ENCODE data around the gene SPDYE8. TPM values are rescaled to one million over a fixed set of nuclear protein-coding genes. Genes with fewer than 3 reads are reported as not detected.

Gene SPDYE8
- total RNA-seq (2022; extraction: Qiagen RNA extraction), result not detected in 5 replicates

DNA sequence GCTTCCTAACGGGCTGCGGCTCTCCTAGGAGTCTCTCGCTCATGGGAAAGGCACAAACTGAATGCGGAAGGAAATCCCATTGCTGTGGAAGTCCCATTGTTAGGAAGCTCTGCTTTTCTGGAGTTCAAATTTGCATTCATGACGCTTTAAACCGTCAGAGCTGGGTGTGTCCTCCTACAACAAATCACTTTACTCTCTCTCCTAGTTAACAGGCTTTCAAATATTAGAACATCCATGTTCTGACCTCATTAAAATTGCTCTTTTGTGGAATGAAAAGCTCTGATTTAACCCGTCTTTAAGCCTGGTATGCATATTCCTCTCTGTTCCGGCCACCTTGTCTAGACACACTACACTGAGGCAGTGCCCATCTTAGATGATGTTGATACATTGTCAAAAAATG lies at the start of gene SPDYE8:
Gene SPDYE8, minus strand, starts transcription at position 101 of the 400 bp plus-strand sequence. CDS start 1,800 bp downstream, outside the sequence.

DNA sequence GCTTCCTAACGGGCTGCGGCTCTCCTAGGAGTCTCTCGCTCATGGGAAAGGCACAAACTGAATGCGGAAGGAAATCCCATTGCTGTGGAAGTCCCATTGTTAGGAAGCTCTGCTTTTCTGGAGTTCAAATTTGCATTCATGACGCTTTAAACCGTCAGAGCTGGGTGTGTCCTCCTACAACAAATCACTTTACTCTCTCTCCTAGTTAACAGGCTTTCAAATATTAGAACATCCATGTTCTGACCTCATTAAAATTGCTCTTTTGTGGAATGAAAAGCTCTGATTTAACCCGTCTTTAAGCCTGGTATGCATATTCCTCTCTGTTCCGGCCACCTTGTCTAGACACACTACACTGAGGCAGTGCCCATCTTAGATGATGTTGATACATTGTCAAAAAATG lies 28.2 kb upstream of the SPDYE8 start, which contains the start of gene SPDYE11:
Gene SPDYE11, minus strand, starts transcription at position 101 of the 400 bp plus-strand sequence. CDS start 1,800 bp downstream, outside the sequence.

Other genes starting within 250 kb of the SPDYE8 start
- 2.2 to 3.0 TPM (median 2.5 TPM) in 5 replicates for gene TYW1B, start 201.6 kb downstream of the SPDYE8 start, total RNA-seq (2022; extraction: Qiagen RNA extraction)
- 33.4 to 43.3 TPM (median 38.3 TPM) in 5 replicates for gene POM121, start 104.7 kb downstream of the SPDYE8 start, total RNA-seq (2022; extraction: Qiagen RNA extraction)
- gene TRIM74, start 60.3 kb downstream of the SPDYE8 start, total RNA-seq (2022; extraction: Qiagen RNA extraction), result 0.21 to 0.90 TPM (median 0.65 TPM) in 5 replicates
- gene SPDYE11, start 28.1 kb upstream of the SPDYE8 start, total RNA-seq (2022; extraction: Qiagen RNA extraction), result not detected in 5 replicates
- gene SPDYE9, start 56.3 kb upstream of the SPDYE8 start, total RNA-seq (2022; extraction: Qiagen RNA extraction), result not detected in 5 replicates

All from A549 treated with Mapracorat at 1 μM for 4 hours (cell line).